ENCODE results near the gene PMEL. TPM values are rescaled to one million over a fixed set of nuclear protein-coding genes. Genes with fewer than 3 reads are reported as not detected.

The PMEL gene
- total and polyA plus RNA-seq, 12 donors = 0.35 to 3.8 (median 1.3) TPM; not detected in 1

DNA sequence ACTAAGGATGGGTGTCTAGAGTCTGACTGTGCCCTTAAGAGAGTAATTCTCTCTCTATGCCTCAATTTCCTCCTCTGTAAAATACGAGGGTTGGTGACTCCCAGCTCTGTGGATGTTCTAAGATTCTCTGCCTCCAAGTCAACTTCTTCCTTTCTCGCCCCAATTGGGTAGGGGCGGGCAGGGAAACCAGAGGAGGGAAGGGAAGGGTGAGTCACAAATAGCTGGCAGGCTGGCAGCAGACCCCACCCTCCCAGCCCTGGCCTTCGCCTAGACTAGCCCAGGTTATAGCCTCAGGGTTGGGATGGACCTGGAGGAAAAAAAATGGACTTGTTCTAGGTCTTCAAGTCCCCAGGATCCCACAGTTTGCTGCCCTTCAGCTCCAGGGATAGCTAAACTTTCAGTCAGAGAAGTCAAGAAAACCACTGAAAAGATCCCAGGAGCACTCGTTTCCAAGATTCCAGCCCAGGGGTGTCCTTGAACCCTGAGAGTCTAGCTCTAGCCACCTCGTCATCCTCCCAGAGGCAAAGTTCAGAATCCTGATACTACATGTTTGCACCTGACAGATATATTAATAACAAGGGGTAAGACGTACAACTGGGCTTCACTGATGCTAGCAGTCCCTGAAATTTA is 32.6 kb downstream of the PMEL start:
- H3K9me3 ChIP-seq (replicated peaks in 1 of 3) = no peaks in the 10 kb centered on the region
- peaks cover 23 to 47% of the 10 kb centered on the region in 2 donors for H3K4me1 ChIP-seq (replicated peaks in 1 of 2)
- H3K36me3 ChIP-seq (replicated peaks in 1 of 2) = peaks cover 0 to 7% of the 10 kb centered on the region in 2 donors
- no peaks in the 10 kb centered on the region for H3K27me3 ChIP-seq
- TF ChIP-seq, protein P1, sequence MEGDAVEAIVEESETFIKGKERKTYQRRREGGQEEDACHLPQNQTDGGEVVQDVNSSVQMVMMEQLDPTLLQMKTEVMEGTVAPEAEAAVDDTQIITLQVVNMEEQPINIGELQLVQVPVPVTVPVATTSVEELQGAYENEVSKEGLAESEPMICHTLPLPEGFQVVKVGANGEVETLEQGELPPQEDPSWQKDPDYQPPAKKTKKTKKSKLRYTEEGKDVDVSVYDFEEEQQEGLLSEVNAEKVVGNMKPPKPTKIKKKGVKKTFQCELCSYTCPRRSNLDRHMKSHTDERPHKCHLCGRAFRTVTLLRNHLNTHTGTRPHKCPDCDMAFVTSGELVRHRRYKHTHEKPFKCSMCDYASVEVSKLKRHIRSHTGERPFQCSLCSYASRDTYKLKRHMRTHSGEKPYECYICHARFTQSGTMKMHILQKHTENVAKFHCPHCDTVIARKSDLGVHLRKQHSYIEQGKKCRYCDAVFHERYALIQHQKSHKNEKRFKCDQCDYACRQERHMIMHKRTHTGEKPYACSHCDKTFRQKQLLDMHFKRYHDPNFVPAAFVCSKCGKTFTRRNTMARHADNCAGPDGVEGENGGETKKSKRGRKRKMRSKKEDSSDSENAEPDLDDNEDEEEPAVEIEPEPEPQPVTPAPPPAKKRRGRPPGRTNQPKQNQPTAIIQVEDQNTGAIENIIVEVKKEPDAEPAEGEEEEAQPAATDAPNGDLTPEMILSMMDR (IDR thresholded peaks at IDR 0.05) = no peak
- TF ChIP-seq POLR2A (IDR thresholded peaks at IDR 0.05) = no peak
- no peak overlapping the region for H3K4me3 ChIP-seq
- WGBS, 4 donors = 24 to 45% (median 30%) methylated on average over 5 to 7 of the region's 7 CpGs
- intact Hi-C loops (cut with DNase I) = loop anchor here in 1 of 2 donors (5.0 kb wide), 1 partner anchor 111 kb away; no protein-coding TSS in a partner anchor
- DNase-seq = no peak
- H3K27ac ChIP-seq = no peak overlapping the region

DNA sequence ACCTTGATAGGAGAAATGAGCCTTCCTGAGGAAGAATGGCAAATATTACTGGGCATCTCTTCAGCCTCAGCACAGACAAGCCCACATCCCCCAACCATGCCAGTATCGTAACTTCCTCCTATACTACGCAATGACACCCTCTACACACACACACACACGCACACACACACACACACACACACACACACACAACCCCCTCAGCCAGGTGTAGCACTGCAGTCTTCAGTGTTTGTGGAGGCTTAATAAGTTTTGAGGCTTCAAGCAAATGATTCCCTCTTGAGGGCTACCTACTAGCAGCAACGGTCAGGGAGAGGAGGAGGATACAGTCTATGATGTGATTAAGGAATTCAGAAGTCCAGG is 33.3 kb downstream of the PMEL start:
- Histone ChIP-seq H3K36me3 (replicated peaks in 1 of 2) (peaks cover 0 to 3% of the 10 kb centered on the region in 2 donors), H3K27ac (peak overlapping the region in 2 of 5 donors; percentile 54 to 78), H3K4me3 (peak overlapping the region in 2 of 4 donors; percentile 86 to 89), H3K9me3 (replicated peaks in 1 of 3) (no peaks in the 10 kb centered on the region), H3K27me3 (no peaks in the 10 kb centered on the region), H3K4me1 (replicated peaks in 1 of 2) (peaks cover 26 to 51% of the 10 kb centered on the region in 2 donors)
- no peak for DNase-seq
- no peak for TF ChIP-seq POLR2A (IDR thresholded peaks at IDR 0.05)
- TF ChIP-seq, protein P1 (IDR thresholded peaks at IDR 0.05) = no peak
- WGBS, 4 donors = 8 to 15% (median 15%) methylated on average over 3 to 4 of the region's 4 CpGs
- intact Hi-C loops (cut with DNase I) = loop anchor here in 1 of 2 donors (5.0 kb wide), 1 partner anchor 110 kb away; no protein-coding TSS in a partner anchor

DNA sequence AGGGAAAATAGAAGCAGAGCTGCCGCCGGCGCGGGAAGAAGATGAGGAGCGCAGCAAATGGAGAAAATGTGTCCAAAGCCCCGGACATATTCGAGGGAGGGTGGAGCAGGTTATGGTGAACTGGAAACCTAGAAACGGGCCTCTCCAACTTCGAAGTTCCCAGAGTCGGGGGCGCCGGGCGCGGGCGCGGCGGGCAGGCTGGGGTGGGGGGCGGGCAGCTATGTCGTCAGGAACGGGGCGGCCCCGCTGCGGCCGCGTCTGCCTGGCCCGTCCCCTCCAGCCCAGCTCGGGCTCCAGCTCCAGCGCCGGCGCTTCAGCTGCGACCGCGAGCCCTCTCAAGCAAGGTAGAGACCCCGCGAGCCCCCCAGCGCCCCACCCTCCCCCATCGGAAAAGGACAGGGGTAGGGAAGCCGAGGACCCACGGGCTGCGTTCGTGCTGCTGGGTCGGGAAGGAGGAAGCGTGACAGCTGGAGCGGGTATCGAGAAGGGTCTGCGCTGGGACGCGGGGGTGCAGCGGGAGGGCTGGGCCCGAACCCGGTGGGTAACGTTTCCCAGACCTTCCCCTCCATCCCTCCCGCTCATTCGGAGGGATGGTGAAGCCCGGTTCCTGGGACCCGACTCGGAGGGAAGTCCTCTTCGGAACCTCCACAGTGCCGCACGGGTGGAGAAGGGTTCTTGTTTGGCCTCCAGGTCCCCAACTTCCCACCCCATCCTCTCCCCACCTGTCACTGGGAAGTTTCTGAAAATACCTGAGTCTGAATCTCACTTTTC is 33.9 kb downstream of the PMEL start:
- peak in 6 of 7 donors; percentile 18 to 63 (median 56) for DNase-seq
- TF ChIP-seq, protein P1 (IDR thresholded peaks at IDR 0.05) = no peak
- no peak for TF ChIP-seq POLR2A (IDR thresholded peaks at IDR 0.05)
- Histone ChIP-seq H3K4me3 (peak overlapping the region in 3 of 4 donors; percentile 18 to 89 (median 86)), H3K4me1 (replicated peaks in 1 of 2) (peaks cover 26 to 51% of the 10 kb centered on the region in 2 donors), H3K36me3 (replicated peaks in 1 of 2) (no peaks in the 10 kb centered on the region), H3K27me3 (no peaks in the 10 kb centered on the region), H3K27ac (peak overlapping the region in 4 of 5 donors; percentile 54 to 78 (median 60)), H3K9me3 (replicated peaks in 1 of 3) (no peaks in the 10 kb centered on the region)
- WGBS, 4 donors = 0 to 3% (median 1%) methylated on average over 18 to 60 of the region's 60 CpGs
- intact Hi-C loops (cut with DNase I) = loop anchor here in 1 of 2 donors (5.0 kb wide), 1 partner anchor 110 kb away; no protein-coding TSS in a partner anchor

DNA sequence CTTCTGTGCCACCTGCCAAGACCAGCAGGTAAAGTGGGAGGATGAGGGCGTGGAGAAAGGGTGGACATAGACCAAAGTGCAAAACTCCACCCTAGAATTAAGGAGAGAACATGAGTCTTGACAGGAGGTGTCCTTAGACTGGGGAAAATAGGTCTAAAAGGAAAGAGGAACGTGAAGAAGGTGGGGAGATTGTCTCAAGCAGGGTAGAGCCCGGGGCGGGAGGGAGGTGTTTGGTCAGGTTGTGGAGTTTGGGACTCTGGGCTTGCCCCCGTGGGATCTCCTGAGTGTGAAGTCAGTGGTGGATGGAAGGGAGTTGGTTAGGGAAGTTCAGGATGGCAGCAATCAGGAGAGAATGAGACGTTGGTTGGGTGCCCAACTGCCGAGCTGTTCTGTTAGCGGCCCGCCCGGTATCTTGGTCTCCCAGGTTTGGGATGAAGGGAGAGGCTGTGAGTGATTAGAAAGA is 34.5 kb downstream of the PMEL start:
- intact Hi-C loops (cut with DNase I) = loop anchor here in 1 of 2 donors (5.0 kb wide), 1 partner anchor 109 kb away; no protein-coding TSS in a partner anchor
- Histone ChIP-seq H3K4me1 (replicated peaks in 1 of 2) (peaks cover 27 to 51% of the 10 kb centered on the region in 2 donors), H3K27me3 (no peaks in the 10 kb centered on the region), H3K9me3 (replicated peaks in 1 of 3) (no peaks in the 10 kb centered on the region), H3K36me3 (replicated peaks in 1 of 2) (no peaks in the 10 kb centered on the region), H3K27ac (peak overlapping the region in 4 of 5 donors; percentile 54 to 78 (median 60)), H3K4me3 (peak overlapping the region in 2 of 4 donors; percentile 86 to 89)
- TF ChIP-seq, protein P1 (IDR thresholded peaks at IDR 0.05) = no peak
- no peak for TF ChIP-seq POLR2A (IDR thresholded peaks at IDR 0.05)
- 14 to 17% (median 15%) methylated on average over 10 of the region's 10 CpGs for WGBS, 4 donors
- DNase-seq = no peak

All from adrenal gland (tissue), 12 donors.